Measurements from ENCODE around the gene XYLT1.

DNA sequence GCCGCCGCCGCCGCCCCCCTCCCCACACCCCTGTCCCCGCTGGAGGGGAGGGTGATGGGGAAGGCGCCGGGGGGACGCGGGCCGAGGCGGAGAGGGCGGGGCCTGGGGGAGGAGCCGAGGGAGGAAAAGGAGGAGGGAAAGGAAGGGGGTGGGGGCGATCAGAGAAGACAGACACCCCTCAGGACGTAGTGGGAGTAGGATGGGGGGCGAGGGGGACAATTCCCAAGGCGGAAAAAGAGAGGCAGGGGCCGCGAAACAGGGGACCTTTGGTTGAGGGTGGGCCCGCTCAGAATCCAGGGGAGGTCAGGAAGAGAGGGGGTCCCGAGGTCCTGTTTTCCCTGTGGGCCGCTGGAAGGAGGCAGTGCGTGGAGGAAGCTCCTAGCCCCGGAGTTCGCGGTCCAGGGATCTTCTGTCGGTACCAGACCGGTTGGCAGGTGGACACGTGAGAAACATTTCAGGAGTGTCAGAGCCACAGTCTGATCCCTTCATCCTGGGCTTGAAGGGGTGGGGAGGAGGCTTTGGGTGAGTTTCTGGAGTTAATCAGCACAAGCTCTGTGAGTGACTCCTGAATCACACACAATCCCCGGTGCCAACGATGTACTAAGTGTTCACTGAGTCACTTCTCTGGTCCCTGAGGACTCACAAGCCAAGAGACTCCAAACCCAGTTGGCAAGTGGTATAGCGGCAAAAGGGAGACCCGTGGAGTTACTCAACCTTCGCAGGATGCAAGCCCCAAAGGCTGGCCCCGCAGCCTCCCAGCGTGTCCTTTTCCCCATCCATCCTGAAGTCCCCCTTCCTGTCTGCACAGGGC, at the start of gene XYLT1:
- TF ChIP-seq HDGF (IDR thresholded peaks at IDR 0.05; ENCODE audit: borderline replicate concordance) = no peak
- no peak for TF ChIP-seq BHLHE40 (IDR thresholded peaks at IDR 0.05; ENCODE audit: borderline replicate concordance)
